Effector CD8-positive, alpha-beta T cell (primary cell): ENCODE results near the gene CEACAM20.
A peak's percentile ranks its signal among the peaks of the same experiment; 100 is the strongest.
"Not testable (repeated sequence)": the region's sequence is repeated elsewhere in the genome, so short reads cannot be mapped to it uniquely, and the experiment has no call there.

ENCODE experiments used
- DNase-seq: peaks from one replicate; lab custom pipeline; 2025; lab: John Stamatoyannopoulos, UW
- total RNA-seq, 4 experiments: gene quantifications; one replicate each; lab custom pipeline; 2026; lab: John Stamatoyannopoulos, UW

Gene CEACAM20
- total RNA-seq = 0 reads per million in 4 experiments

DNA sequence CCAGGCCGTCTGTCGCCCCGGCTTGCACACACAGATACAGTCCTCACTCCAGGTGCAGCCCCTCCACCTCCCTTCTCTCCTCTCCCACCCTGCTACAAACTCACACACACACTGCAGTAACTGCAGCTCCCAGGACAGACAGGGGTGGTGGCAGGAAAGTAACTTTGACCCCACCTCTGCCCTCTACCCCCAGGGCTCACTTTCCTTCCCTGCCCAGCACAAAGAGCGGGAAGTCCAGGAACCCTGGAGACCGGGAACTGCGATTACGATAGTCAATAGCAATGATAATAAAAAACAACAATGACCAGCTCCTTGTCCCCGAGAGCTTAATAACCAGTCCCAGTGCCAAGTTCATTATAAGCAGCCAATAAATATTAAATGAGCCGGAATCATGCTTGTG, at the start of gene CEACAM20:
Gene CEACAM20 (minus strand): TSS at position 140 of the 400 bp plus-strand sequence. CDS start 166 bp downstream, outside the sequence.
- DNase-seq = no peak

DNA sequence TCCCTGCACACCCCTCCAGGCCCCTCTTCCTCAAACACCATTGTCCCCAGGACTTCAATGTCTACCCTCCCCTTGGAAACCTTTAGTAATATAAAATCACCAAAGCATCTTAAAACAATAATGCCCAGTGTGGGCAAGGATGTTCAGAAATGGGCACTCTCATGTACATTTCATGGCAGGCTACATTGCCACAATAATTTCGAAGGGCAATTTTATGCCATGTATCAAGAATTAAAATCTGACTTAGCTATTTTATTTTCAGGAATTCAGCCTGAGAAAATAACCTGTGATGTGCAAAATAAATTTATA, 48.0 kb upstream of the CEACAM20 start:
- no peak for DNase-seq

DNA sequence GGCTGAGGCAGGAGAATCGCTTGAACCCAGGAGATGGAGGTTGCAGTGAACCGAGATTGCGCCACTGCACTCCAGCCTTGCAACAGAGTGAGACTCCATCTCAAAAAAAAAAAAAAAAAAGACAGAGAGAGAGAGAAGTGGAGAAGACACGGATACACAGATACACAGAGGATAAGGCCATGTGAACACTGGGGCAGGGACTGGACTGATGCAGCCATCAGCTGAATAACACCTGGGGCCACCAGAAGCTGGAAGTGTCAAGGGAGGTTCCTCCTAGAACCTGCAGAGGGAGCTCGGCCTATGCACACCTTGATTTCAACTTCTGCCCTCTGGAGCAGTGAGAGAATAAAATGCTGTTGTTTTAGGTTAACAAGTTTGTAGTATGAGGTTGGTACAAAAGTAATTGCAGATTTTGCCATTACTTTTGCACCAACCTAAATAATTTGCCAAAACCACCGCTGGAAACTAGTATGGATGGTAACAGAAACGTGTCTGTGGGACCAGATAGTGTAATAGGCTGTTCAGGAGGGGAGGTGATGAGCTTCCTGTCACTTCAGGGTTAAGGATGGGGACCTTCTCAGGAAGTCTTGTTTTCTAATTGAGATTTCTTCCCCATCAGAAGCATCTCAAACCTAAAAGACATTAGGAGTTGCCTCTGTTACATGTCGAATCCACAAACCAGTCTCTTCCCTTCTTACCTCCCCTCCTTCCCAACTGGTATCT, 47.5 kb upstream of the CEACAM20 start:
- no peak for DNase-seq

DNA sequence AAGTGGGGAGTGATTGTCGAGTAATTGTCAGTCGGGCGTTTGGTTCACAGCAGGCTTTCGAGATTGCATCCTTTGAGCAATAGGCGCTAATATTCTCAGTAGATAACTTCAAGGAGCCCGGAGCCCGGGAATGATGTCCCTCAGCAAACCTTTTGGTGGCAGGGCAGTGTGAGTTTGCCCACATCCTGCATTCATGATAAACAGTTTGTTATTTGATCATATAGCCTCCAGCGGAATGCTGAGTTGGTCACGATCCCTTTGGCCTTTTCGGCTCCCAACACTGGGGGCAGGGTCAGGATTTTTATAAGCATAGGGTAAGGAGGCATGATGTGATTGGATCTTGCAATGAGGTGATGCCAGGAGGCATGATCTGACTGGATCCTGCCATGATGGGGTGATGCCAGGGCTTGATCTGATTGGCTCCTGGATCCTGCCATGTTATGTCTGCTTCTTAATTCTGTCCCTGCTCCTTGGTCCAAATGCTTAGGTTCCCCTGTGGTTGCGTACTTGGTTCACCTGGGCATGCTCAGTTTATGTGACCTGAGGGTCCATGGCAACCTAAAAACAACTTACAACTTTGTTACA, 45.7 kb upstream of the CEACAM20 start:
- DNase-seq = no peak

DNA sequence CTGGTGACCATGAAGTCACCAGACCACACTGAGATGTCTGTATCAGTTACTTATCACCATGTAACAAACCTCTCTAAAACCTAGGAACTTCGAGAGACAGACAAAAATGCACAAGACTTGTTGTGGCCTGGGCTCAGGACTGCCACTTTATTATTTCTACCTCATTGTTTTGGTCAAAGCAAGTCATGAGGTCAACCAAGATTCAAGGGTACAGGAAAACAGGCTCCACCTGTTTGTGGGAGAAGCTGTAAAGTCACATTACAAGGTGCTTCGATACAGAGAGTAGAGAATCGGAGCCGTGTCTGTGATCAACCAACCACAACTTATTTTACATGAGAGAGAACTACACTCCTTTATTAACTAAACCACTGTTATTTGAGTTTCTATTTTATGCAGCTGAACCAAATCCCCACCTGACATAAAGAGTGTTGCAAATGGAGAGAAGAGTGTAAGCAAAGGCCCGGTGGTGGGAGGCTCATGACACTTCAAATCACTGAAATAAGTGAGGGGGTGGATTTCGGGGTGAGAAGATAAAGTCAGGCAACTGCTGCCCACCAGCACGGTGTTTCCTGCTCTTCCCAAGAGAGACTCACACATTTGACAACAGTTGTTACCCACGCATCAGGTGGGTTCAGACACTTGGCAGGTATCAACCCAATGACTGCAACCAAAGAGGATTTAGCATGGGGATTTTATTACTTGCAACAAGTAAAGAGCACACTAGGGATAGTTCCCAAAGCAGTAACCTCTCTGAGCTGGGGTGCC, 44.9 kb upstream of the CEACAM20 start:
- DNase-seq = no peak

DNA sequence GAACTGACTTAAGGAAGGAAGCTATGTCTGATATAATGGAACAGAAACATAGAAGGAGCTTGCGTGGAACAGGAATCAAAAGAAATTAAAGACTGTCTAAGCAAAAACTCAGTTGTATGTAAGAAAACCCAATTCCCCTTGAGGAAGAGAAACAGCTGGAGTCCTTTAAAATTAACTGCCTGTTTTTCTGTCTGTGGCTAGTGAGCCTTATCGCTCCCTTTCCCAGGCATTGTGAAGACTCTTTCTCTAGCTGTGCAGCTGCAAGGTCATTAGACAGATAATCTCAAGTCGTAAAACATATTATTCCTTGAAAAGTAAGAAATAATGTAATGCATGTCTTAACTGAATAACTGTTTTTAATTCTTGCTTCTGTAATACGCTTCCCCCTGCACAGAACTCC, 44.2 kb upstream of the CEACAM20 start:
- DNase-seq = no peak

DNA sequence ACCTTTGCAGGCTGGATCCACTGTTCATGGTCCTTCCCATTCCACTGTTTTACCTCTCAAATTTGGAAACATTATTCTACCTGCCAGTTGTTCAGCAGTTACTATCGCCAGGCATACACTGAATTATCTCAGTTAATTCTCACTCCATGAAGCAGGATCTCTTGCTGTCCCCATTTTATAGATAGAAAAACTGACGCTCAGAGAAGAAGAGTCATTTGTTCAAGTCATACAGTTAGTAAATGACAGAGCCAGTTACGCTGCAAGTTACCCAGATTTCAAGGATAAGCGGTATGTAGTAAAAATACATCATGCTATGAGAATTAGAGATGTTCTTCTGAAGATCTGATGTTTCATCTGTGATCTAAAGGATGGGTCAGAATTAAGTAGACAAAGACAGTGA, 43.7 kb upstream of the CEACAM20 start:
- DNase-seq = no peak

DNA sequence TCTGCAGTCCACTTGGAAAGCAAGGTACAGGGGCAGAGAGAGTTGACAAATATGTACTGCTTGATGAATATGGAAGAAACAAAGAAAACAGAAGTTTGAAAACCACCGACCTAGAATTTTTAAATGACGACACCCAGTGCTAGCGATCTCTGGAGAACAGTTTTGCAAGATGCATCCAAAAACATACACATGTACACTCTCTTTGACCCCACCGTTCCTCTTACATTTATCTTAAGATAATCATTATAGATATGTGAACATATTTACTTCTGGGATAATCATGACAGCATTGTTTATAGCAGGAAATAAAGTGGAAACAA, 43.1 kb upstream of the CEACAM20 start:
- DNase-seq = no peak

DNA sequence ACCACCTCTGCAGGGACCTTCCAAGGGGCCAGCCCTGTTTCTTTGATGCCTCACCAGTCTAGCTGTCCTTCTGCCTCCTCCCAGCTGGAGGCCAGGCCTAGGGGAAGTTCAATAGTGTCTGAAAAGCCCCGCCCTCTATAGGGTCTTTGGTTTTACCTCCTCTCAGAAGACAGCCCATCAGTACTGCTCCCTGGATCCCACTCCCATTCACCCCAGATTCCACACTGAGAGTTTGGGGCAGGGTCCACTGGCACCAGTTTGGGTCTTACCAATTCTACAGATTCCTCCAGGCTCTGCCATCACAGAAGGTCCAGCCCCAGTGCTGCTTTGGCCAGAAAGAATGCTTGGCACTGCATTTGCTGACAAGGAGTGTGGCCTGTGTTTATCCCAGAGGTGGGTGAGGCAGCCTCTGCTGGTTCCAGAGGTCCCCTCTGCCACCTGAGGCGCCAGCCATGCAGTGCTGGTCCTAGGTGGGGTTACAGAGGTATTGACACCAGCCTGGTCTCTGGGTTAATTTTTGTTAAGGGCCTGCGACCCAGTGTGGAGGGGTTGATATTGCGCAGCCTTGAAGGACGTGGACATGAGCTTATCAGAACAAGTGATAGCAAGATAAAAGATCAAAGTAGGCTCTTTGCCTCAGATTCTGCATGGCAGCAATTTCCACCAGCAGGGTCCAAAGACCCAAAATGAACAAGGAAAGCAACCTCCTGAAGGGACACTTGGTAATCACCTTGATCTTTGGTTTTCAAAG, 42.5 kb upstream of the CEACAM20 start:
- DNase-seq = no peak

DNA sequence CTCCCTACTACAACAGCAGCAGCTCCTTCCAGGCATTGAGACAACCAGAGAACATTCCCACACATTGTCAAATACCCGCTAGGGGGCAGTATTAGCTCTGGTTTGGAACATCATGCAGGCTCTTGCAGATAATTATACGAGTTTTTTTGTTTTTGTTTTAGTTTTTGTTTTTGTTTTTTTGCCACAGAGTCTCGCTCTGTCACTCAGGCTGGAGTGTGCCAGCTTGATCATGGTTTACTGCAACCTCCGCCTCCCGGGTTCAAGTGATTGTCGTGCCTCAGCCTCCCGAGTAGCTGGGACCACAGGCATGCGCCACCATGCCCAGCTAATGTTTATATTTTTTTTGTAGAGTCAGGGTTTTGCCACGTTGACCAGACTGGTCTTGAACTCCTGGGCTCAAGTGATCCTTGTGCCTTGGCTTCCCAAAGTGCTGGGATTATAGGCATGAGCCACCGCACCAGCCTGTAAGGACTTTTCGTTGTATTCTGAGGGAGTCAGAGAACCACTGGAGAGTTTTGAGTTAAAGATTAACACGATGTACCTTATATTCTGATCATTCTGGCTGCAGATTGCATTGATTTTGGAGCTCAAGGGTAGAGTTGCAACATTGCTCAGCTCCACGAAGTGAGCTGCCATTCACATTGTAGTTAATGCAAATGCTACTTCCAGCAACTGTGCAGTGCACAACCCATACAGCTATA, 41.7 kb upstream of the CEACAM20 start:
- DNase-seq = peak; percentile 12

DNA sequence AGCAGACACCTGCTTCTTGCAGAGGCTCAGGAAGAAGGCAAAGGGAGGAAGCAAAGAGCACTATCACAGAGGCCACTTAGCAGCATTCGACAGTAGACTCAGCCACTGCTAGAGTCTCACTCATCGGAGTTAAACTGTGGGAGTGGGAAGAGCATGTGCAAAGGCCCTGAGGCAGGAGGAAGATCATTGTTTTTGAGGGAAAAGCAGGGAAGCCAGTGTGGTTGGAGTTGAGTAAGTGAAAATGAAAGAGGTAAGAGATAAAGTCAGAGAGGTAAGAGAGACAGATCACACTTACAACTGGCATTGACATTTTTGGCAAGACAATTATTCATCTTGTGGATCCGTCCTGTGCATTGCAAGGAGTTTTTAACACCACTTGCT, 41.1 kb upstream of the CEACAM20 start:
- DNase-seq = no peak

DNA sequence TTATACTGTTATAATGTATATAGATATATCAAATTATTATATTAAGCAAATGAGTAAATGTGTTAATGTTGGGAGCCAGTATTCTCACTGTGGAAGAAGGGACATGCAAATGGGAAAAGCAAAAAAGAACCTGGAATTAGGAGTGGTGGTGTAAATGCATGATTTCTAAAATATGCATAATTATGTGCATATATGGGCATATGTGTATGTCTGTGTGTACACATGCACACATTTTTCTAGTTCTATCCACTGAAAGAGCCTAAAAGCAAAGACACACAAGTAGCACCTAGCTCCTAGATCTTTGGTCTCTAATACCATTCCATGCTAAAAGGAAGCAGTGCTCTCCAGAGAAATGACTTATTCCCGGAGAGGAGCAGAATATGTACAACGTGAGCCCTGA, 38.3 kb upstream of the CEACAM20 start:
- no peak for DNase-seq

DNA sequence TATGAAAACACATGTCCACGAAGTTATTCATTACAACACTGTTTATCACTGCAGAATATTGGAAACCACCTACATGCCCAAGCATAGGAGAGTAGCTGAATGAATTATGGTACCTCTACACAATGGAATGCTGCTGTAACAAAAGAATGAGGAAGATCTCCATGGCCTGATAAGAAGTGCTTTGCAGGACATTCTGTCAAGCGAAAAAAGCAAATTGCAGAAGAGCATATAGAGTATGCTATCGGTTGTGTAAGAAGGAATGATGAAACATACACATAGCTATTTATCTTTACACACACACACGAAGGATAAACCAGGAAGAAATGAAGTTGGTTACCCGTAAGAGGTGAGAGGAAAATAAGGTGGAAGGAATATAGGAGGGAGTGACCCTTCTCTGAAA, 37.5 kb upstream of the CEACAM20 start:
- no peak for DNase-seq

DNA sequence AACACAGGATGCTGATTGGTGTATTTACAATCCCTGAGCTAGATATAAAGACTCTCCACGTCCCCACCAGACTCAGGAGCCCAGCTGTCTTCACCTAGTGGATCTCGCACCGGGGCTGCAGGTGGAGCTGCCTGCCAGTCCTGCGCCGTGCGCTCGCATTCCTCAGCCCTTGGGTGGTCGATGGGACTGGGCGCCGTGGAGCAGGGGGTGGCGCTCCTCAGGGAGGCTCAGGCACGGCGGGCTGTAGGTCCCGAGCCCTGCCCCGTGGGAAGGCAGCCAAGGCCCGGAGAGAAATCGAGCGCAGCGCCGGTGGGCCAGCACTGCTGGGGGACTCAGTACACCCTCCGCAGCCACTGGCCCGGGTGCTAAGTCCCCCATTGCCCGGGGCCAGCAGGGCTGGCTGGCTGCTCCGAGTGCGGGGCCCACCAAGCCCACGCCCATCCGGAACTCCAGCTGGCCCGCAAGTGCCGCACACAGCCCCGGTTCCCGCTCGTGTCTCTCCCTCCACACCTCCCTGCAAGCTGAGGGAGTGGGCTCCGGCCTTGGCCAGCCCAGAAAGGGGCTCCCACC, 33.7 kb upstream of the CEACAM20 start:
- DNase-seq = not testable (repeated sequence)

DNA sequence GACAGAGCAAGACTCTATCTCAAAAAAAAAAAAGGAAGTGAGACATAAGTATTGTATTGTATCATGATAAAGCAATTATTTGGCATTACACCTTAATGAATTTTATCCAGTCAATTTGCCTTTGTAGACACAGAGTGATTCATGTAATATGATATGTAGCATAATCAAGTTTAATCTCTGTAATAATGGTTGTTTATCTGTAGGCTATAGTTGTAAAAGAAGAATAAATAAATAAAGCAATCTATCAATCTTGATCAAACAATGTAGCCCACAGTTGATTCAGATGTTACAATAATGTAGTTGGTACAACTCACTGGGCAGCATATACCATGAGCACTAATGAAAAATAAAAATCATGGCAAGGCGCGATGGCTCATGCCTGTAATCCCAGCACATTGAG, 28.5 kb upstream of the CEACAM20 start:
- DNase-seq = no peak

DNA sequence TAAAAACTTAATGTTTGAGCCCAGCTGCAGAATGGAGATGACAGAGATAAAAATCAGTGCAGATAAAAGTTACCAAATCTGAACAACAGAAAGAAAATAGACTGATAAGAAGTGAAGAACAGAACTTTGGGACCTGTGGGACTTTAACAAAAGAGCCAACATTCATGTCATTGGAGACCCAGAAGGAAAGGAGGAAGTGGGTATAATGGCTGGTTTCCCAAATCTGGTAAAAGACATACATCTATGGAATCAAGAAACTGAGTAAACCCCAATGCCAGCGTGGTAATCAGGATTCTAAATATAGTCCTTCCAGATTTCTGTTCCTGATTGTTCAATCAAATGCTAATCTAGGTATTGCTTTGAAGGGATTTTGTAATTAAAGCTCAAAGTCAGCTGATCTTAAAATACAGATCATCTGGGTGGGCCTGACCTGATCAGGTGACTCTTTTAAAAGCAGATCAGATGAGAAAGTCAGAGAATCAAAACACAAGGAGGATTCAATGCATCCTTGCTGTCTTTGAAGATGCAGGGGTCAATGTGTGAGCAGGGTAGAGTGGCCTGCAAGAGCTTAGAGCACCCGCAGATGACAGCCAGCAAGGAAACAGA, 25.3 kb upstream of the CEACAM20 start:
- no peak for DNase-seq

DNA sequence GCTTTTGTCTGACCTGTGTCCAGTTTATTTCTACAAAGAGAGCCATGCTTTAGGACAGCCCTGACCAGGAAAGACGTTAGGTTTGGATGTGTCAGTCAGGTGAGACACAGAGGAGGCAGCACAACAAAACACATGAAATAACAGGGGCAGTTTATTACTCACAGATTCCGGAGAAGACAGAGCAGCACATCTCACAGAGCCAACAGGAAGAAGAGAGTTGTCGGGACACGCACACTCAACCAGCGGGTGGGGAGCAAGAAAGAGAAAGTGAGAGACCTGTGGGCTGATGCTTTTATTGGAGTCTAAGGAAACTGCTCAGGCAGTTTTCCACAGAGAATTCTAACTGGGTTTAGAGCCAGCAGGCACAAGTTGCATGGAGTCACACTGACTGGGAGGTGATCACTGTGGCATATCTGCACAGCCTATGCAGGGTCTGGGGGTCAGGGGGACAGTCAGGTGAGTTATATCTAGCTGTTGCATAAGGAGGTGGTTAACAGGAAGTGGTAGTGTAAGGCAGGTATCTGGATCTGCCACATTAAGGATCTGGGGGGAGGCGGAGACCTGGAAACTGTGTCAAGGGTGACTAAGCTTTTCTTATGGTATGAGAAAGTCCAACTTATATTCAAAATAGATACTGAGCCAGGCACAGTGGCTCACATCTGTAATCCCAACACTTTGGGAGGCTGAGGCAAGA, 24.1 kb upstream of the CEACAM20 start:
- no peak for DNase-seq

DNA sequence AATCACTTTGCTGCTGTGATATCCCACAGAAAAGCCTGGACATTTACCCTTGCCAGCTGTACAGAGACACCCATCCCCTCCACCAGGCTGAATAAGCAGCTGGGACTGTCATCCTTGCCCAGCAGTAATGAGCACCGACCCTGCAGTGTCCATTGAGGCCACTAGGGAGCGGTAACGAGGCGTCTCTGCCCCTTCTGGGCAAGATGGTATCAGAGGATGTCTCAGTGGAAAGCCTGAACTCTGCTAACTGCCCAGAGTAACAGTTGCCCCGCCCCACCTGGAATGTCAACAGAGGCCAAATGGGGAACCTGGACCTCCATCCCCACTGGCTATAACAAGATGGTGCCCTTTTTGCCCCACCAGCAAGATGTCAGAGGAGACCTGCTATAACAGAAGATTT, 22.8 kb upstream of the CEACAM20 start:
- DNase-seq = no peak

DNA sequence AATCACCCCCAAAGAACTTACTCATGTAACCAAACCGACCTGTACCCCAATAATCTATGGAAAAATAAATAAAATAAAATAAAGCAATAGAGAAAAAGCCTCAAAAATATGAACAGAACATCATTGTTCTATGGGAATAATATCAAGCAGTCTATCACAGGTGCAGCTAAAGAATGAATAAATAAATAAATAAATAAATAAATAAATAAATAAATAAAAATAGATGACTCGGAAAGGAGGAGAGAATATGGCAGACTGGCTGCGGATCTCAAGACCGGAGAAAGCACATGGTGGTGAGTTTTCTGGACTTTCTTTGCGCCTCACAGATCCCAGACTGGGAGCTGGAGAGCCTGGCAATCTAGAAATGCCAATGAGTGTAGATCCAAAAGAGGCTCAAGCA, 22.4 kb upstream of the CEACAM20 start:
- DNase-seq = no peak

DNA sequence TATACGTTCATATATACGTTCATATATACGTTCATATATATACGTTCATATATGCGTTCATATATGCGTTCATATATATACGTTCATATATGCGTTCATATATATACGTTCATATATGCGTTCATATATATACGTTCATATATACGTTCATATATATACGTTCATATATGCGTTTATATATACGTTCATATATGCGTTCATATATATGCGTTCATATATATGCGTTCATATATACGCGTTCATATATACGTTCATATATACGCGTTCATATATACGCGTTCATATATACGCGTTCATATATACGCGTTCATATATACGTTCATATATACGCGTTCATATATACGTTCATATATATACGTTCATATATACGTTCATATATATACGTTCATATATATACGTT, 21.5 kb upstream of the CEACAM20 start:
- DNase-seq = not testable (repeated sequence)

DNA sequence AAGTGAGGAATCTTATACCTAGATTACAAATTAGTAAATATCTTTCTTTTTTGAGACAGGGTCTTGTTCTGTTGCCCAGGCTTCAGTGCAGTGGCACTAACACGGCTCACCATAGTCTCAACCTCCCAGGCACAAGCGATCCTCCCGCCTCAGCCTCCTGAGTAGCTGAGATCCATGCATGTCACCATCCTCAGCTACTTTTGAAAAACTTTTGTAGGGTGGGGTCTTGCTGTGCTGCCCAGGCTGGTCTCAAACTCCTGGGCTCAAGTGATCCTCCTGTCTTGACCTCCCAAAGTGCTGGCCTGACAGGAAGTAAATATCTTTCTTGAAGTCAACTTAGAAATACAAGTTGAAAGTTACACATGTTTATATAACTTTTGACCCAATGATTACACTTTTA, 20.0 kb upstream of the CEACAM20 start:
- no peak for DNase-seq
